Measurements from ENCODE around the gene RALA.

- TF ChIP-seq CTCF (IDR thresholded peaks at IDR 0.05 in 8 of 11, conservative IDR thresholded peaks at IDR 0.05 in 3 of 11), result no peak
- no peak for TF ChIP-seq POLR2AphosphoS5 (IDR thresholded peaks at IDR 0.05)
- no peak for TF ChIP-seq POLR2A (IDR thresholded peaks at IDR 0.05)
These were observed 28.3 kb upstream of the RALA start for GRCh38 chr7:39594988-39595620.
